Fibroblast of lung (primary cell): ENCODE measurements around the gene TLE6.

Experiments used
- CTCF ChIP-seq, 2 donors: IDR thresholded peaks in 1 of 2; conservative IDR thresholded peaks in 1 of 2; 1 replicate in 1 of 2; 2 replicates in 1 of 2; pipeline ENCODE4 v1.5.1; 2011 to 2012; ENCODE audit warnings: low read length in 2 of 2, control low read depth in 1 of 2, inconsistent platforms in 1 of 2, low read depth in 1 of 2, mild to moderate bottlenecking in 1 of 2
- EZH2 ChIP-seq: IDR thresholded peaks from 2 replicates; pipeline ENCODE4 v1.5.1; 2012; ENCODE audit warnings: low read length, control low read depth, mild to moderate bottlenecking; ENCODE audit errors: missing control alignments

GRCh38 chr19:2970201-2970835 is 7.0 kb upstream of the TLE6 start:
- TF ChIP-seq CTCF (conservative IDR thresholded peaks at IDR 0.05 in 1 of 2, IDR thresholded peaks at IDR 0.05 in 1 of 2; ENCODE audit: low read depth in 1 of 2, low read length in 2 of 2) = no peak
- TF ChIP-seq EZH2 = no peak
